HG03097 (cell line): ENCODE measurements around the gene RBM22.
"Not testable (repeated sequence)": the region's sequence is repeated elsewhere in the genome, so short reads cannot be mapped to it uniquely, and the experiment has no call there.

Source experiments
- ATAC-seq: cut with Tn5 transposase; IDR thresholded peaks from one replicate; pipeline ENCODE4 v1.9.1; 2021; ENCODE audit not compliant: unreplicated experiment, low FRiP score

Gene RBM22

DNA sequence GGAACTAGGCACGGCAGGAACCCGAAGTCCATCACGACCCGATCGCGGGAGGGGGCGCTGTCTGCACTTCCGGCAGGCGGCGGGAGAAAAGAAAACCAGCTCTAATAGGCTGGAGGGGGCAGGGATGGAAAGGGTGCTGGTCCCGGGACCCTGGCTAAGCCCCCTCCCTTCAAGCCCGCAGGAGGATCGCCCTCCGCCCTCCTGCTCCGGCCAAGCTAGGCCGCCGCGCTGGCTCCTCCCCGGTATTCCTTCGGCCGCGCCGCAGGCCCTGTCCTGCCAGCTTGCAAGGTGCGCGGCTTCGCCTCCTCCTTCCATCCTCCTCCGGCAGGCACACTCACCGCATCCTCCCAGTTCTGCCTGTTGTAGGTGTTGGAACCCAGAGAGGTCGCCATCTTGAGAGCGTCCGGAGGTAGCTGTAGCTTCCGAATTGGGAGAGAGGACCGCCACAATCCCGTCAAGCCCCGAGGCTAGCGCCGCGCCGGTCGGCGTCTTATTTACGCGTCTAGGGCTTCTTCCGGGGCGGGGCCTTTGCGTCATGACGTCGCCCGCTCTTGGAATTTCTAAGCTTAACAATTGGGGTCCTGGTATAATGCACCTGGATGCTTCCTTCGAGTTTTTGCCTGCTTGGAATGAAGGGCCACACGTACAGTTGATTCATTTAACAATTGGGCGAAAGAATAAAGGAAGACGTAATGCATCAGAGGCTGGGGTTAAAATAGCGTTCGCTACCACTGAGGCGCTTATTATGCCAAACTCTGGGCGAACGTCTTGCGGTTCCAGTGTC is at the start of gene RBM22:
Gene RBM22 (minus strand): TSS at position 469 of the 784 bp plus-strand sequence. CDS start 77 bp downstream, at position 392.
- ATAC-seq = peak; percentile 92

DNA sequence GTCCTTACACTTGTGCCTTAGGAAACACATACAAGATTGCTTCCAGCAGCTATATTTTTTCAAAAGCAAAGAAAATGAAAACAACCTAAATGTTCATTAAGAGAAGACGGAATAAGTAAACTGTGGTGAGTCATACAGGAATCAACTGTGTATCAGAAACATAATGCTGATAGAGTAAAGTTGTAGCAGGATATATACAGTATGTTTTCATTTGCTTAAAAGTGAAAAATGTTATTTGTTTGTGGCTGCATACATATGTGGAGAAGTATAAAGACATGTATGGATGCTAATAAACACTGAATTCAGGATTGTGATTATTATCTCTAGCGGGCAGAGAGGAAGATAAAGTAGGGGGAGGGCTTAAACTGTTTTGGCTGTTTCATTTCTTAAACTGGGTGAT is 49.6 kb upstream of the RBM22 start:
- no peak for ATAC-seq

DNA sequence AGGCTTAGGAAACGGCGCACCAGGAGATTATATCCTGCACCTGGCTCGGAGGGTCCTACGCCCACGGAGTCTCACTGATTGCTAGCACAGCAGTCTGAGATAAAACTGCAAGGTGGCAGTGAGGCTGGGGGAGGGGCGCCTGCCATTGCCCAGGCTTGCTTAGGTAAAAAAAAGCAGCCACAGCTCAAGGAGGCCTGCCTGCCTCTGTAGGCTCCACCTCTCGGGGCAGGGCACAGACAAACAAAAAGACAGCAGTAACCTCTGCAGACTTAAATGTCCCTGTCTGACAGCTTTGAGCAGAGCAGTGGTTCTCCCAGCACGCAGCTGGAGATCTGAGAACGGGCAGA is 42.3 kb upstream of the RBM22 start:
- ATAC-seq = not testable (repeated sequence)

GRCh38 chr5:150742455-150743141 is 41.7 kb upstream of the RBM22 start:
- not testable (repeated sequence) for ATAC-seq

DNA sequence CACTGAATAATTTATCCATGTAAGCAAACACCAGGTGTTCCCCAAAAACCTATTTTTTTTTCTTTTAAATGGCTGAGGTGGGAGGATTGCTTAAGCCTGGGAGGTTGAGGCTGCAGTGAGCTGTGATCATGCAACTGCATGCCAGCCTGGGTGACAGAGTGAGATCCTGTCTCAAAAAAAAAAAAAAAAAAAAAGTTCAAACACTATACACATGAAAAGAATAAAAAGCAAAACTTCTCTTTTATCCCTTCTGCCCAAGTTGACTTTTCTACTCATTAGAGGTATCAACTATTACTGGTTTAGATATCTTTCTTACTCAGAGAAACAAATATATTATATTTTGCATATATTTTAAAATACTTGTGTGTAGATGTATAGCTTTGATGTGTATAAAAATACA is 40.1 kb upstream of the RBM22 start:
- ATAC-seq = no peak

- no peak for ATAC-seq
Measured at GRCh38 chr5:150738862-150739261, 38.0 kb upstream of the RBM22 start.

DNA sequence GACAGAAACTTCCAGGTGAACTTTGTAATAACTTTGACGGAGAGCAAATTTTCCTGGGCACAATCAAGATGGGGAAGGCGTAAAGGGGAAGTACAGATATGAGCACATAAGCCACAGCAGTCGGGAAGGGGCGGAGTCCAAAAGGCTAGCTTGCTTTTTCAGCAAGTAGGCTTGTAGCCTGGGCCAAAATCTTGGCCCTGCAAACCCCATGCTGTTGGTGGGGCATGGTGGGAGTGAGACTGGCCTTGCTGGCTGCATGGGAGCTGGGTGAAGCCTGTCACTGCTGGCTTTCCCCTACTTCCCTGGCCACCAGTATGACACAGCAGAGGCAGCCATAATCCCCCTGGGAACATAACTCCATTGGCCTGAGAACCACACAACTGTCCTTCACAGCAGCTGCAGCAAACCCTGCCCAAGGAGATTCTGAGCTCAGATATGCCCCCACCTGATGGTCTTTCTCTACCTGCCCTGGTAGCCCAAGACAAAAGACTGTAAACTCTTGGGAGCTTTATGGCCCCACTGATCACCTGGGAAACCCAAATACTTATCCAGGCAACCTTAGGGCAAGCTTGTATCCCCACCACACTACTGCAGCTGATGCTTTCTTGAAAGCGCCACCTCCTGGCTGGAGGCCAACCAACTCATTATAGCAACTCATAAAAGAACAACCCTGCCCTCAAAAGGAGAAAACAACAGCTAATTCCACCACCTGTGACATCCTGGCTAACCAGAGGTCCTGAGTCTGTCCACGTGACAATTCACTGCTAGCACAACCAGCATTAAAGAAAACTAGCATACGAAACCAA is 33.9 kb upstream of the RBM22 start:
- peak; percentile 59 for ATAC-seq

DNA sequence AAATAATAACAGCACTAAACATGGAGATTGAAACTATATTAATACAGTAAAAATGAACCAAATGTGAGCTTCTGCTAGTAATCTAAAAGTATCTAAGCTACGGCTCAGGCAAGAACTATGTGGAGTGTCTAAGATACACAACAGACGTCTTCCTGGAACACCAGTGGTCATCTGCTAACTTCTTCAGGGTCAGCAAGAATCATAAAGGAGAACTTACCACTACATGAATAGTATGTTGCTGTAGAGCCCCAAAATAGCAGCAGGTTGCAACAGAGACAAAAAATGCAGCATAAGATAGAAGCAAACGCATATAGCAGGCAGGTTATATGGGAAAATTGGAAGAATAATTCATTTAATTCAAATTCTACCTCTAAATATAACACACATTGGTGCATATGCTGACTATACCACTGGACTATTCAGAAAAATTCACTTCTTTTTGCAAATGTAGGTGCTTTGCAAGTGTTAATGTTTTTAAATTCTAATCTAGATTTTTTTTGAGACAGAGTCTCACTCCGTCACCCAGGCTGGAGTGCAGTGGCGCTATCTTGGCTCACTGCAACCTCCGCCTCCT is 30.9 kb upstream of the RBM22 start:
- ATAC-seq = no peak

DNA sequence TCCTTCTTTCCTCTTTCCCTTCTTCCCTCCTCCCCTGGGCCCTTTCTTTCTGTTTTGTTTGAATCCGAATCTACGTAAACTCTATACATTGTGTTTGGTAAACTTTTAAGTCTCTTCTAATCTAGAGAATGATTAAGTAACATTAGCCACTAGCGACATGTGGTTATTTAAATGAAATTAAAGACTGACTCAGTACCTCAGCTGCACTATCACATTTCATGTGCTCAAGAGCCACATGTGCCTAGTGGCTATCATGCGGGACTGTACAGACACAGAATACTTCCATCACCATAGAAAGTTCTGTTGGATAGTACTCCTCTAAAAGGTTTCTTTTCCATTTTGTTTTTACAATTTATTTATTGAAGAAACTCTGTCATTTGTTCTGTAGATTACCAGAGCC is 29.0 kb upstream of the RBM22 start:
- ATAC-seq = no peak

DNA sequence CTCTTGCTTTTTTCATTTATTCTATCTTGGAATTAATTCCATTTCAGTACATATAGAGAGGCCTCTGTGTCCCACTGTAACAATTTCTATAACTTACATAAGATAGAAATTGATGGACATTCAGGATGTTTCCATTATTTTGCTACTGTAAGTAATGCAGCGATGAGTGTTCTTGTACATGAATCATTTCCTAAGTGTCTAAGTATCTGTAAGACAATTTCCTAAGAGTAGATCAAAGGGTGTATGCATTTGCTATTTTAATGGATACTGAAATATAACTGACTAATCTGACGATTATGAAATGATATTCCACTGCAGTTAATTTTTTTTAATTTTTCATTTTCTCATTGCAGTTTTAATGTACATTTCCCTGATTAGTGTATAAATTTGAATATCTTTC is 23.0 kb upstream of the RBM22 start:
- no peak for ATAC-seq

- no peak for ATAC-seq
Measured at GRCh38 chr5:150710165-150710564, 9.3 kb upstream of the RBM22 start.

DNA sequence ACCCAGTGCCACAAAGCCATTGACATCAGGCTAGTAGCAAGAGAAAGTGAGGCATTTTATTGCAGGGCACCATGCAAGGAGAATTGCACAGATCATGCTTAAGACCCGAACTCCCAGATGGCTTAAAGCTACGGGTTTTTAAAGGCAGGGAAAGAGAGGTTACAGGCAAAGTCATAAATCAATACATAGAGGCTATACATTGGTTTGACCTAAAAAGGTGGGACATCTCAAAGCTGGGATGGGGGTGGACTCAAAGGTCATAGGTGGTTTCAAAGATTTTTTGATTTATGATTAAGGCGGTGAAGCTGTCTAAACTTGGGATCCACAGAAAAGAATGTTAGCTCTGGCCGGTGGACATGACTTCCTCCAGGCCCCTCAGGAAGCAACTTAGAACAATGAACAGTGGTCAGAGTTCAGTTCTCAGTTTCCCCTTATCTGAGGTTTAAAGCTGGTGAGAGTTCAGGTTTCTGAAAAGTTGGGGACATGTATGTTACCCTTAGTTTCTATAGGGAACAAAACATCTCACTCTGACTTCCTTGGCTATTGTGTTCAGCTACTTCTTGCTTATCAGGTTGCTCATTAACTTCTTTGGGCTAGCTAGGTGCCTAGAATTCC is 6.0 kb upstream of the RBM22 start:
- no peak for ATAC-seq

DNA sequence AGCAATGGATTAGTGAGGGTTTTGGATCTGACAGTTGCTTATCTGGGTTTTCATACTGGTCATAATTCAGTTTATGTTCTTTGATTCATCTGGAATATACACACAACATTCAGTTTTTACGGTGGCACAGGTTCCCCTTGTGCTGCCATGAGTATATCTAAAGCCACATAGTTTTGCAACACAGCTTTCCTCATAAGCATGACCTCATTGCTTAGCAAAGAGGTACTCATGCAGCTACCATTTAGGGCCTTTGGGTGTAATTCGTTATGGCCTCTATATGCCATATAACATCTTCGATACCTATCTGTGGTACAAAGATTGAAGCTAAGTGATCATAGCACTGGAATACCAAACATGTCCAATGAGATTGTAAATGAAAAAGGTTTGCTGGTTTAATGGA is 2.9 kb upstream of the RBM22 start:
- ATAC-seq = no peak

- peak; percentile 15 for ATAC-seq
Measured at GRCh38 chr5:150700246-150700593, 642 bp downstream of the RBM22 start.

DNA sequence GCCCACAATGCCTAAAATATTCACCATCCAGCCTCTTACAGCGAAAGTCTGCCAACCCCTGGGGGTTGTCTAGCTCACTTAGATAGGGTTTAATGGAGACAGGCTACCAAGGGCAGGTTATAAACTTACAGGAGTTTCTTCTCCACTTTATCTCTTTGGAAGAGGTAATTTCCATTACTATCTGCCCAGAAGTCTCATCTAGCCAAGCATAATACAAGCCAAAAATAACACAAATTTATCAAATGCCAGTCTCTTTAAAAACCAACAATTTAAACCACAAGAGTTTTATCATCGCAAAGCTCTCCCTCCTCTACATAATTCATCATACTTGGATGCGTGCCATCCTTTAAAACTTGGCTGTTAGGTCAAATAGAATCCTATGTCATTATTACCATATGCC is 6.2 kb downstream of the RBM22 start:
- no peak for ATAC-seq

- no peak for ATAC-seq
Measured at GRCh38 chr5:150692276-150692675, 8.6 kb downstream of the RBM22 start.

DNA sequence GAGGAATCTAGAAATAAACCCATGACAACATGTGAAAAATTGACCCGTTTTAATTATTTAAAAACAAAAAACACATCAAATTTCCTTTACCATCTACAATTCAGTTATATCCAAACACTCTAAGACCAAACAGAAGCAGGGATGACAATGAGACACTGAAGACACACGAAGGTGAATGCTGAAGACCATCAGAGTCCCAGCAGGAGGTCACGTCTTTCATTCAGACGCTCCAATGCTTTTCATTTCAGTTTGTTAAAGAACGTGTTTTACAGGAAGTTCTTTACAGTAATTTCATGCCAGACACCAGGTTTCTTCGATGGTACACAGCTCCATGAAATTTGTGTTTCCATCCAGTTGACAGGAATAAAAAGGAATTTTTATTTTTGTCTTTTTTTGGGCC is 10.1 kb downstream of the RBM22 start:
- ATAC-seq = no peak

- no peak for ATAC-seq
Measured at GRCh38 chr5:150689120-150689519, 11.7 kb downstream of the RBM22 start.

GRCh38 chr5:150676578-150676977 is 24.3 kb downstream of the RBM22 start:
- ATAC-seq = no peak

DNA sequence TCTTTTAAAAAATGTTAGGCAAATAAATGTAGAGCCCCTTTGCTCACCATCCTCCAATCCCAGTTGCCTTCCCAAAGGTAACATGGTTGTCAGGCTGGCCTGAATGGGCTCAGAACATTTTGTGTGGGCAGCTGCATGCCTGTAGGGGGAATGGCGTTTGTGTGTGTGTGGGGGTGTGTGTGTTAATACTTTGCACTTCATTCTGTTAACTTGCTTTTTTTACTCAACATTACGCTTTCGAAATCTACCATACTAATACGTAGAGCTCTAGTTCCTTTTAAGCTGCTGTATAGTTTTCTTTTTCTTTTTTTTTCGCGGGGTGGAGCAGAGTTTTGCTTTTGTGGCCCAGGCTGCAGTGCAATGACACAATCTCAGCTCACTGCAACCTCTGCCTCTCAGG is 25.8 kb downstream of the RBM22 start:
- ATAC-seq = no peak

DNA sequence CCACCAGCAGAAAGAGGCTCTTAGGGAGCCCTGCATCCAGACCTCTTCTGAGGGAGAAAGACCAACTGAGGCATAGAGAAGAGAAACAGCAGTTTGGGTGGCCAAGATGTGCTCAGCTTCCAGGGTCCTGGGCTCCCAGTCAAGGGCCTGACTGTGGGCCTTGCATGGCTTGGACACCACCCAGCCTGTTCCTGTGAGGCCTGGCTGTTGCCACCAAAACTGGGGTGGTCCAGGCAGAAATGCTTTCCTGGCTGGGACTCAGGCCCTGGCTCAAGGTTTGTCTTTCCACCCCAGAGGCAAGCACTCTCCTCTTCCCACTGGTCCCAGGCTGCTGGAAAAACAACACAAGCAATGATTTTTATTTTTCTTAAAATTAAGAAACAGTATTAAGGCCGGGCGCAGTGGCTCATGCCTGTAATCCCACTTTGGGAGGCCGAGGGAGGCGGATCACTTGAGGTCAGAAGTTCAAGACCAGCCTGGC is 26.5 kb downstream of the RBM22 start:
- no peak for ATAC-seq
